Neural cell (in vitro differentiated cells): Measurements from ENCODE around the gene HECW1. TPM values are rescaled to one million over a fixed set of nuclear protein-coding genes. Genes with fewer than 3 reads are reported as not detected.

Experiments used
- H2AFZ ChIP-seq: fragments of 200-600, 300-800 bp; sonication (generic), shearing (Covaris generic); 2 replicates; pipeline ENCODE4 v1.6.0; 2014; ENCODE audit warnings: low read depth, mild to moderate bottlenecking, antibody characterized with exemption, low read length, moderate library complexity
- H3F3A ChIP-seq: fragments of 200-600 bp; shearing (Covaris generic); 2 replicates; pipeline ENCODE4 v1.6.1; 2016; ENCODE audit warnings: mild to moderate bottlenecking, moderate library complexity, mixed read lengths, antibody characterized with exemption, low read length; ENCODE audit not compliant: insufficient read depth, poor library complexity, severe bottlenecking
- H3K27ac ChIP-seq: fragments of 200-600, 300-800 bp; sonication (generic), shearing (Covaris generic); 2 replicates; pipeline ENCODE4 v1.5.1; 2014; ENCODE audit warnings: mild to moderate bottlenecking, low read length, moderate library complexity
- H3K27me3 ChIP-seq: fragments of 300-800, 200-600 bp; sonication (generic), shearing (Covaris generic); 2 replicates; pipeline ENCODE4 v1.6.0; 2014; ENCODE audit warnings: mild to moderate bottlenecking, low read depth, low read length, moderate library complexity; ENCODE audit not compliant: insufficient read depth
- H3K36me3 ChIP-seq: fragments of 300-800, 200-600 bp; sonication (generic), shearing (Covaris generic); 2 replicates; pipeline ENCODE4 v1.5.1; 2014; ENCODE audit warnings: mild to moderate bottlenecking, antibody characterized with exemption, low read length, moderate library complexity; ENCODE audit not compliant: insufficient read depth
- H3K4me2 ChIP-seq: fragments of 300-800, 200-600 bp; sonication (generic), shearing (Covaris generic); 2 replicates; pipeline ENCODE4 v1.6.0; 2014; ENCODE audit warnings: mild to moderate bottlenecking, low read length
- H3K4me3 ChIP-seq: fragments of 300-800, 200-600 bp; sonication (generic), shearing (Covaris generic); 2 replicates; pipeline ENCODE4 v1.5.1; 2014; ENCODE audit warnings: mild to moderate bottlenecking, low read length, moderate library complexity
- H3K79me2 ChIP-seq: fragments of 200-600 bp; shearing (Covaris generic); replicated peaks from 2 replicates; pipeline ENCODE4 v1.6.0; 2014; ENCODE audit warnings: mild to moderate bottlenecking, low read length, moderate library complexity; ENCODE audit not compliant: insufficient read depth
- H3K9ac ChIP-seq: fragments of 300-800, 200-600 bp; sonication (generic), shearing (Covaris generic); 2 replicates; pipeline ENCODE4 v1.6.1; 2016; ENCODE audit warnings: mild to moderate bottlenecking, low read length, mixed read lengths
- H3K9me2 ChIP-seq: fragments of 200-600 bp; shearing (Covaris generic); 2 replicates; pipeline ENCODE4 v1.6.1; 2016; ENCODE audit warnings: mild to moderate bottlenecking, low read length, mixed read lengths; ENCODE audit not compliant: insufficient read depth
- H3K9me3 ChIP-seq: fragments of 200-600, 300-800 bp; sonication (generic), shearing (Covaris generic); 2 replicates; pipeline ENCODE4 v1.6.1; 2016; ENCODE audit warnings: mild to moderate bottlenecking, mixed run types, low read length, moderate library complexity, mixed read lengths
- H4K20me1 ChIP-seq: fragments of 200-600 bp; shearing (Covaris generic); 2 replicates; pipeline ENCODE4 v1.6.1; 2016; ENCODE audit warnings: mild to moderate bottlenecking, mixed run types; ENCODE audit not compliant: insufficient read depth
- EP300 ChIP-seq: fragments of 450-650 bp; conservative IDR thresholded peaks from 2 replicates; pipeline ENCODE4 v1.6.1; 2014; ENCODE audit warnings: antibody characterized with exemption, mild to moderate bottlenecking, moderate library complexity; ENCODE audit not compliant: poor library complexity, severe bottlenecking
- EZH2 ChIP-seq: fragments of 200-600, 300-800 bp; shearing (Covaris generic), sonication (generic); IDR thresholded peaks from 2 replicates; pipeline ENCODE4 v1.6.1; 2014; ENCODE audit warnings: antibody characterized with exemption, low read length, borderline replicate concordance, mild to moderate bottlenecking; ENCODE audit not compliant: insufficient read depth, poor library complexity, severe bottlenecking
- MXI1 ChIP-seq: fragments of 450-650 bp; conservative IDR thresholded peaks from 2 replicates; pipeline ENCODE4 v1.6.1; 2014; ENCODE audit warnings: antibody characterized with exemption, mild to moderate bottlenecking; ENCODE audit not compliant: poor library complexity, severe bottlenecking
- POLR2AphosphoS5 ChIP-seq: IDR thresholded peaks from 2 replicates; pipeline ENCODE4 v1.6.1; 2012
- RAD21 ChIP-seq: fragments of 450-650 bp; conservative IDR thresholded peaks from 2 replicates; pipeline ENCODE4 v1.6.1; 2014; ENCODE audit warnings: antibody characterized with exemption, mild to moderate bottlenecking, moderate library complexity
- SMC3 ChIP-seq: fragments of 450-650 bp; conservative IDR thresholded peaks from 2 replicates; pipeline ENCODE4 v1.6.1; 2014; ENCODE audit warnings: antibody characterized with exemption, mild to moderate bottlenecking, moderate library complexity; ENCODE audit not compliant: poor library complexity
- TAF1 ChIP-seq: IDR thresholded peaks from 2 replicates; pipeline ENCODE4 v1.6.1; 2012; ENCODE audit warnings: low read depth
- polyA plus RNA-seq: library from polyadenylated mRNA; depleted of rRNA; stranded (reverse); fragments of >200 nt; gene quantifications from 2 replicates; pipeline ENCODE4 v1.2.3, GENCODE V29; 2014
- TF ChIP-seq, protein P1 (sequence below): IDR thresholded peaks from 2 replicates; pipeline ENCODE4 v1.6.1; 2012; ENCODE audit warnings: borderline replicate concordance
- TF ChIP-seq, protein P2 (sequence below): fragments of 450-650 bp; IDR thresholded peaks from 2 replicates; pipeline ENCODE4 v1.5.1; 2014; ENCODE audit warnings: antibody characterized with exemption, mild to moderate bottlenecking, moderate library complexity; ENCODE audit not compliant: poor library complexity, severe bottlenecking

HECW1 gene
- polyA plus RNA-seq, 1 donor from 2014 or later = 13.8 TPM

DNA sequence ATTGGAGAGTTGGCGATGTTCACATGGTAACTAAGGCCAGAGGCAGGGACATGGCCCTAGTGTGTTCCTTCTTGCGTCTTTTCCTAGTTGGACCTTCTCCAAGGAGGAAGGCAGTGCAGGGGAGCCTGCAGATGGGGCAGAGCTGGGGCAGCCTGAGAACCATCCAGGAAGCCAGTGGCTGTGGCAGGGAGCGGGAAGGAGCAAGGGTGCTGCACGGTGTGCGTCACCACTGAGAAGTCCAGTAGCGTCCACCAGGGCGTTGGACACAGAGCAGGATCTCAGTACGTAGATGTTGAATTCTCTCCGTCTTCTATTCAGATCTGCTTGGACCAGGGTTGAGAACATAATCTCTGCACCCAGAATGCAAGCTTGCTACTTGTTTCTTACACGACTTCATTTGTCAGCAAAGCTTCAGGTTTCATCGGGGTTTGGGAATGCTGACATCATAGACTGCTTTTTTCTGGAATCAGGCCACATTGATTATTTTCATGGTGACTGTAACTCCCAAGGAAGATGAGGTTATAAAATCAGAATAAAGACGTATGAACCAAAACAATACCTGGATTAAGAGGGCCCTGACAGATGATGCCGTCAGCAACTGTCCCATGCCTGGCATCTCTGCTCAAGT lies 130.3 kb downstream of the HECW1 start:
- Histone ChIP-seq H3K36me3 (no peaks in the 10 kb centered on the region), H3K4me2 (no peak overlapping the region), H3K4me3 (no peak overlapping the region), H2AFZ (no peak overlapping the region), H3K9ac (no peak overlapping the region), H3K9me3 (no peaks in the 10 kb centered on the region), H3K79me2 (no peaks in the 10 kb centered on the region), H3K9me2 (no peaks in the 10 kb centered on the region), H4K20me1 (no peaks in the 10 kb centered on the region), H3K27ac (no peak overlapping the region), H3K27me3 (no peaks in the 10 kb centered on the region), H3F3A (no peaks in the 10 kb centered on the region)
- TF ChIP-seq SMC3 (no peak), EZH2 (no peak), EP300 (no peak), MXI1 (no peak), POLR2AphosphoS5 (no peak), TAF1 (no peak), RAD21 (no peak)
- TF ChIP-seq, protein P1, sequence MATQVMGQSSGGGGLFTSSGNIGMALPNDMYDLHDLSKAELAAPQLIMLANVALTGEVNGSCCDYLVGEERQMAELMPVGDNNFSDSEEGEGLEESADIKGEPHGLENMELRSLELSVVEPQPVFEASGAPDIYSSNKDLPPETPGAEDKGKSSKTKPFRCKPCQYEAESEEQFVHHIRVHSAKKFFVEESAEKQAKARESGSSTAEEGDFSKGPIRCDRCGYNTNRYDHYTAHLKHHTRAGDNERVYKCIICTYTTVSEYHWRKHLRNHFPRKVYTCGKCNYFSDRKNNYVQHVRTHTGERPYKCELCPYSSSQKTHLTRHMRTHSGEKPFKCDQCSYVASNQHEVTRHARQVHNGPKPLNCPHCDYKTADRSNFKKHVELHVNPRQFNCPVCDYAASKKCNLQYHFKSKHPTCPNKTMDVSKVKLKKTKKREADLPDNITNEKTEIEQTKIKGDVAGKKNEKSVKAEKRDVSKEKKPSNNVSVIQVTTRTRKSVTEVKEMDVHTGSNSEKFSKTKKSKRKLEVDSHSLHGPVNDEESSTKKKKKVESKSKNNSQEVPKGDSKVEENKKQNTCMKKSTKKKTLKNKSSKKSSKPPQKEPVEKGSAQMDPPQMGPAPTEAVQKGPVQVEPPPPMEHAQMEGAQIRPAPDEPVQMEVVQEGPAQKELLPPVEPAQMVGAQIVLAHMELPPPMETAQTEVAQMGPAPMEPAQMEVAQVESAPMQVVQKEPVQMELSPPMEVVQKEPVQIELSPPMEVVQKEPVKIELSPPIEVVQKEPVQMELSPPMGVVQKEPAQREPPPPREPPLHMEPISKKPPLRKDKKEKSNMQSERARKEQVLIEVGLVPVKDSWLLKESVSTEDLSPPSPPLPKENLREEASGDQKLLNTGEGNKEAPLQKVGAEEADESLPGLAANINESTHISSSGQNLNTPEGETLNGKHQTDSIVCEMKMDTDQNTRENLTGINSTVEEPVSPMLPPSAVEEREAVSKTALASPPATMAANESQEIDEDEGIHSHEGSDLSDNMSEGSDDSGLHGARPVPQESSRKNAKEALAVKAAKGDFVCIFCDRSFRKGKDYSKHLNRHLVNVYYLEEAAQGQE = no peak
- TF ChIP-seq, protein P2, sequence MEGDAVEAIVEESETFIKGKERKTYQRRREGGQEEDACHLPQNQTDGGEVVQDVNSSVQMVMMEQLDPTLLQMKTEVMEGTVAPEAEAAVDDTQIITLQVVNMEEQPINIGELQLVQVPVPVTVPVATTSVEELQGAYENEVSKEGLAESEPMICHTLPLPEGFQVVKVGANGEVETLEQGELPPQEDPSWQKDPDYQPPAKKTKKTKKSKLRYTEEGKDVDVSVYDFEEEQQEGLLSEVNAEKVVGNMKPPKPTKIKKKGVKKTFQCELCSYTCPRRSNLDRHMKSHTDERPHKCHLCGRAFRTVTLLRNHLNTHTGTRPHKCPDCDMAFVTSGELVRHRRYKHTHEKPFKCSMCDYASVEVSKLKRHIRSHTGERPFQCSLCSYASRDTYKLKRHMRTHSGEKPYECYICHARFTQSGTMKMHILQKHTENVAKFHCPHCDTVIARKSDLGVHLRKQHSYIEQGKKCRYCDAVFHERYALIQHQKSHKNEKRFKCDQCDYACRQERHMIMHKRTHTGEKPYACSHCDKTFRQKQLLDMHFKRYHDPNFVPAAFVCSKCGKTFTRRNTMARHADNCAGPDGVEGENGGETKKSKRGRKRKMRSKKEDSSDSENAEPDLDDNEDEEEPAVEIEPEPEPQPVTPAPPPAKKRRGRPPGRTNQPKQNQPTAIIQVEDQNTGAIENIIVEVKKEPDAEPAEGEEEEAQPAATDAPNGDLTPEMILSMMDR = no peak

DNA sequence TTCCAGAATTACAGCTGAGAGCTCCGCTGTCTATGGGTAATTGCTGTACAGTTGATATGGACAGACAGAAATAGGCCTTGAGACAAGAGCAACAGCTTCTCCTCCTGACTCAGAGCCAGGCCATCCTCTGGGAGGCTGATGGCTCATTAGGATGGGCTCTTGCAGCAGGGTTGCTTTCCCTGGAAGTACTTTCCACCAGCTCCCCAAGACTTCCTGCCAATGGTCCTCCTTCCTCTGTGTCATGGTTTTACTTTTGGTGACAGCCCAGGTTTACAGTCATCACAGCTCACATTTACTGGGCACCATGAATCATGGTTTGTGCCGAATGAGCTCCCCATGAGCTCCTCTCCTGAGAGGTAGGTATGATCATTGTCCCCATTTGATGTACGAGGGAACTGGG lies 131.8 kb downstream of the HECW1 start:
- Histone ChIP-seq H4K20me1 (no peaks in the 10 kb centered on the region), H3K27ac (no peak overlapping the region), H3K36me3 (no peaks in the 10 kb centered on the region), H3K27me3 (no peaks in the 10 kb centered on the region), H3K4me3 (no peak overlapping the region), H3K4me2 (no peak overlapping the region), H3F3A (no peaks in the 10 kb centered on the region), H3K9me2 (no peaks in the 10 kb centered on the region), H3K9me3 (no peaks in the 10 kb centered on the region), H2AFZ (no peak overlapping the region), H3K79me2 (no peaks in the 10 kb centered on the region), H3K9ac (no peak overlapping the region)
- TF ChIP-seq, protein P1 = no peak
- TF ChIP-seq EZH2 = no peak
- no peak for TF ChIP-seq MXI1
- no peak for TF ChIP-seq SMC3
- TF ChIP-seq RAD21 = no peak
- TF ChIP-seq, protein P2 = no peak
- TF ChIP-seq TAF1 = no peak
- no peak for TF ChIP-seq EP300
- no peak for TF ChIP-seq POLR2AphosphoS5
